GM18858 (cell line): ENCODE measurements around the gene USP40.

Experiments
- ATAC-seq: cut with Tn5 transposase; IDR thresholded peaks from one replicate; pipeline ENCODE4 v1.9.1; 2021; ENCODE audit not compliant: unreplicated experiment

Gene USP40

GRCh38 chr2:233462826-233463470, 103.6 kb downstream of the USP40 start:
- ATAC-seq: no peak

GRCh38 chr2:233462202-233462785, 104.3 kb downstream of the USP40 start:
- ATAC-seq: no peak

GRCh38 chr2:233461481-233461891, 105.1 kb downstream of the USP40 start:
- ATAC-seq: no peak

- ATAC-seq: no peak
Observed at GRCh38 chr2:233460726-233461441, 105.7 kb downstream of the USP40 start.

- ATAC-seq: no peak
Observed at GRCh38 chr2:233459426-233459825, 107.2 kb downstream of the USP40 start.

GRCh38 chr2:233458826-233459225, 107.8 kb downstream of the USP40 start:
- ATAC-seq: no peak

- ATAC-seq: no peak
Observed at GRCh38 chr2:233458031-233458610, 108.5 kb downstream of the USP40 start.

- ATAC-seq: no peak
Observed at GRCh38 chr2:233457356-233457755, 109.2 kb downstream of the USP40 start.

GRCh38 chr2:233456934-233457333, 109.6 kb downstream of the USP40 start:
- no peak for ATAC-seq

- ATAC-seq: no peak
Observed at GRCh38 chr2:233456111-233456510, 110.5 kb downstream of the USP40 start.

- ATAC-seq: no peak
Observed at GRCh38 chr2:233455491-233455890, 111.1 kb downstream of the USP40 start.

- no peak for ATAC-seq
Observed at GRCh38 chr2:233455006-233455405, 111.6 kb downstream of the USP40 start.

- no peak for ATAC-seq
Observed at GRCh38 chr2:233453916-233454315, 112.7 kb downstream of the USP40 start.

- ATAC-seq: no peak
Observed at GRCh38 chr2:233453111-233453915, 113.3 kb downstream of the USP40 start.

- ATAC-seq: no peak
Observed at GRCh38 chr2:233451950-233452349, 114.6 kb downstream of the USP40 start.

- no peak for ATAC-seq
Observed at GRCh38 chr2:233450864-233451575, 115.6 kb downstream of the USP40 start.

GRCh38 chr2:233449921-233450863, 116.4 kb downstream of the USP40 start:
- no peak for ATAC-seq

GRCh38 chr2:233449081-233449901, 117.3 kb downstream of the USP40 start:
- no peak for ATAC-seq

- no peak for ATAC-seq
Observed at GRCh38 chr2:233448575-233448974, 118.0 kb downstream of the USP40 start.
